DOHH2 (cell line): ENCODE data around the gene EML5.

Experiments used
- H3F3A ChIP-seq: fragments of 200-600 bp; sonication (generic), shearing (Covaris generic); 2 replicates; pipeline ENCODE4 v1.6.0; 2016; ENCODE audit warnings: antibody characterized with exemption, mild to moderate bottlenecking; ENCODE audit not compliant: control insufficient read depth, insufficient read depth
- H3K27ac ChIP-seq: fragments of 200-600 bp; sonication (generic); 2 replicates; pipeline ENCODE4 v1.5.1; 2014; ENCODE audit warnings: low read depth, mild to moderate bottlenecking, low read length, moderate library complexity
- H3K27me3 ChIP-seq: fragments of 200-600 bp; sonication (generic); 2 replicates; pipeline ENCODE4 v1.6.1; 2014; ENCODE audit warnings: mild to moderate bottlenecking, low read length, mixed read lengths; ENCODE audit not compliant: control insufficient read depth
- H3K36me3 ChIP-seq: fragments of 200-600 bp; sonication (generic); 2 replicates; pipeline ENCODE4 v1.6.1; 2014; ENCODE audit warnings: mild to moderate bottlenecking, low read length, moderate library complexity, mixed read lengths; ENCODE audit not compliant: control insufficient read depth
- H3K4me1 ChIP-seq: fragments of 200-600 bp; sonication (generic); 2 replicates; pipeline ENCODE4 v1.6.1; 2014; ENCODE audit warnings: mild to moderate bottlenecking, low read length, mixed read lengths; ENCODE audit not compliant: control insufficient read depth
- H3K4me2 ChIP-seq: fragments of 200-600 bp; sonication (generic); 2 replicates; pipeline ENCODE4 v1.6.0; 2014; ENCODE audit warnings: mild to moderate bottlenecking, low read length, moderate library complexity
- H3K4me3 ChIP-seq: fragments of 200-600 bp; sonication (generic); 2 replicates; pipeline ENCODE4 v1.5.1; 2014; ENCODE audit warnings: mild to moderate bottlenecking, low read length, mixed read lengths
- H3K79me2 ChIP-seq: fragments of 200-600 bp; sonication (generic); 2 replicates; pipeline ENCODE4 v1.6.1; 2014; ENCODE audit warnings: mild to moderate bottlenecking, low read length, mixed read lengths; ENCODE audit not compliant: control insufficient read depth
- H3K9me2 ChIP-seq: fragments of 200-600 bp; sonication (generic); replicated peaks from 2 replicates; pipeline ENCODE4 v1.6.1; 2014; ENCODE audit warnings: mild to moderate bottlenecking, low read length, mixed read lengths; ENCODE audit not compliant: control insufficient read depth
- H3K9me3 ChIP-seq: fragments of 200-600 bp; sonication (generic); 2 replicates; pipeline ENCODE4 v1.6.1; 2014; ENCODE audit warnings: antibody characterized with exemption, low read length, mixed read lengths; ENCODE audit not compliant: control insufficient read depth, insufficient read depth
- H4K20me1 ChIP-seq: fragments of 200-600 bp; sonication (generic); 2 replicates; pipeline ENCODE4 v1.6.0; 2014; ENCODE audit warnings: low read depth, mild to moderate bottlenecking, antibody characterized with exemption, low read length, moderate library complexity; ENCODE audit not compliant: control insufficient read depth, insufficient read depth
- EZH2phosphoT487 ChIP-seq: fragments of 200-600 bp; sonication (generic); IDR thresholded peaks from 2 replicates; pipeline ENCODE4 v1.6.1; 2017; ENCODE audit warnings: borderline replicate concordance, mild to moderate bottlenecking, antibody characterized with exemption, low read length, moderate library complexity, mixed read lengths
- TF ChIP-seq, protein P1 (sequence below): fragments of 200-600 bp; sonication (generic); IDR thresholded peaks from one replicate; pipeline ENCODE4 v1.5.1; 2014; ENCODE audit warnings: antibody characterized with exemption, mild to moderate bottlenecking, low read depth, low read length; ENCODE audit not compliant: poor library complexity, severe bottlenecking

Gene EML5

DNA sequence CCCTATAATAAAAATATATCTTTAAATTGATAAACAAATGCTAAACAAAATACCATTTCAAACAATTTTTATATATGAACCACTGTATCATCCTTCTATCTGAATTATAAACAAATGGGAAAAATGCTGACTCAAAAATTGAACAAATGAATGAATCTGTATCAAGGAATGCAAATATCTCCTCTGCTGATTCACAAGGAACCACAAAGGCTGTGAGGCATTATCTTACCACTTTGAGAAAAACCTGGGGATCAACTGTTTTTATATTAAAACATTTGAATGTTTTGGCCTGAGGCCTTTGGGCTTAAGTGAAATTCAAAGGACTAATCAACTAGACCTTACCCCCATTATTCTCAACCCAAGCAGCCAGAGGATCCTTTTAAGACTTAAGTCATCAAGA, 86.3 kb downstream of the EML5 start:
- no peaks in the 10 kb centered on the region for H3K9me2 ChIP-seq
- no peaks in the 10 kb centered on the region for H3F3A ChIP-seq
- H3K27ac ChIP-seq, result no peak overlapping the region
- no peaks in the 10 kb centered on the region for H3K36me3 ChIP-seq
- H3K27me3 ChIP-seq, result no peaks in the 10 kb centered on the region
- no peak for TF ChIP-seq EZH2phosphoT487
- TF ChIP-seq, protein P1, sequence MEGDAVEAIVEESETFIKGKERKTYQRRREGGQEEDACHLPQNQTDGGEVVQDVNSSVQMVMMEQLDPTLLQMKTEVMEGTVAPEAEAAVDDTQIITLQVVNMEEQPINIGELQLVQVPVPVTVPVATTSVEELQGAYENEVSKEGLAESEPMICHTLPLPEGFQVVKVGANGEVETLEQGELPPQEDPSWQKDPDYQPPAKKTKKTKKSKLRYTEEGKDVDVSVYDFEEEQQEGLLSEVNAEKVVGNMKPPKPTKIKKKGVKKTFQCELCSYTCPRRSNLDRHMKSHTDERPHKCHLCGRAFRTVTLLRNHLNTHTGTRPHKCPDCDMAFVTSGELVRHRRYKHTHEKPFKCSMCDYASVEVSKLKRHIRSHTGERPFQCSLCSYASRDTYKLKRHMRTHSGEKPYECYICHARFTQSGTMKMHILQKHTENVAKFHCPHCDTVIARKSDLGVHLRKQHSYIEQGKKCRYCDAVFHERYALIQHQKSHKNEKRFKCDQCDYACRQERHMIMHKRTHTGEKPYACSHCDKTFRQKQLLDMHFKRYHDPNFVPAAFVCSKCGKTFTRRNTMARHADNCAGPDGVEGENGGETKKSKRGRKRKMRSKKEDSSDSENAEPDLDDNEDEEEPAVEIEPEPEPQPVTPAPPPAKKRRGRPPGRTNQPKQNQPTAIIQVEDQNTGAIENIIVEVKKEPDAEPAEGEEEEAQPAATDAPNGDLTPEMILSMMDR, result no peak
- H3K4me1 ChIP-seq, result no peaks in the 10 kb centered on the region
- H3K4me2 ChIP-seq, result no peak overlapping the region
- no peaks in the 10 kb centered on the region for H3K79me2 ChIP-seq
- H3K9me3 ChIP-seq, result no peaks in the 10 kb centered on the region
- H3K4me3 ChIP-seq, result no peak overlapping the region
- no peaks in the 10 kb centered on the region for H4K20me1 ChIP-seq

GRCh38 chr14:88698651-88699050, 94.1 kb downstream of the EML5 start:
- H3K4me1 ChIP-seq, result no peaks in the 10 kb centered on the region
- H4K20me1 ChIP-seq, result no peaks in the 10 kb centered on the region
- no peaks in the 10 kb centered on the region for H3K9me3 ChIP-seq
- H3F3A ChIP-seq, result no peaks in the 10 kb centered on the region
- H3K4me2 ChIP-seq, result no peak overlapping the region
- TF ChIP-seq, protein P1, result no peak
- TF ChIP-seq EZH2phosphoT487, result no peak
- no peaks in the 10 kb centered on the region for H3K36me3 ChIP-seq
- H3K27ac ChIP-seq, result no peak overlapping the region
- H3K79me2 ChIP-seq, result no peaks in the 10 kb centered on the region
- H3K9me2 ChIP-seq, result no peaks in the 10 kb centered on the region
- H3K4me3 ChIP-seq, result no peak overlapping the region
- H3K27me3 ChIP-seq, result no peaks in the 10 kb centered on the region

GRCh38 chr14:88695870-88696269, 96.9 kb downstream of the EML5 start:
- Histone ChIP-seq H3K79me2 (no peaks in the 10 kb centered on the region), H3F3A (no peaks in the 10 kb centered on the region), H4K20me1 (no peaks in the 10 kb centered on the region), H3K27me3 (no peaks in the 10 kb centered on the region), H3K4me3 (no peak overlapping the region), H3K4me1 (no peaks in the 10 kb centered on the region), H3K9me2 (no peaks in the 10 kb centered on the region), H3K9me3 (no peaks in the 10 kb centered on the region), H3K36me3 (no peaks in the 10 kb centered on the region), H3K27ac (no peak overlapping the region), H3K4me2 (no peak overlapping the region)
- TF ChIP-seq, protein P1, result no peak
- TF ChIP-seq EZH2phosphoT487, result no peak

DNA sequence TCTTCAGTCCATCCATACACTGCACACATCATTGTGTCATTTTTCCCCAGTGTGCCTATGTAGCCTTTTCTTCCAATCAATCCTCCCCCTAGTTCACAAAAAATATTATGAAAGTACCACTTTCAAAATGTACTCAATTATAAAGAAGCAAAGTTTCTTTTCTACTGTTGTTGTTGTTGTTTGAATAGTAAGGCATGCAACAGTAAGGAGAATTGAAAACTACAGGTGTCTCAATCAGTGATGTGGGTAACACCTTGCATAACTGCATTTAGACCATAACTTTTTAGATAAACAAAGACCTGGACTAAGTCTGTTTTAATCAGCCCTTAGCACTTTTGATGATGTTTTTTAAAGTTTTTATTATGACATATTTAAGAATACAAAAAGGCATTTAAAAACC, 104.4 kb downstream of the EML5 start:
- no peak overlapping the region for H3K4me3 ChIP-seq
- H3K36me3 ChIP-seq, result no peaks in the 10 kb centered on the region

More for the DNA sequence above, 104.4 kb downstream of the EML5 start:
- no peaks in the 10 kb centered on the region for H3F3A ChIP-seq
- no peak overlapping the region for H3K4me2 ChIP-seq
- no peaks in the 10 kb centered on the region for H4K20me1 ChIP-seq
- no peaks in the 10 kb centered on the region for H3K27me3 ChIP-seq
- H3K79me2 ChIP-seq, result no peaks in the 10 kb centered on the region
- TF ChIP-seq, protein P1, result no peak
- no peak for TF ChIP-seq EZH2phosphoT487
- no peaks in the 10 kb centered on the region for H3K9me3 ChIP-seq
- no peaks in the 10 kb centered on the region for H3K4me1 ChIP-seq
- H3K27ac ChIP-seq, result no peak overlapping the region
- H3K9me2 ChIP-seq, result no peaks in the 10 kb centered on the region
